Spleen (tissue), 7 donors: ENCODE measurements around the gene SMG5.
"Not testable (repeated sequence)": the region's sequence is repeated elsewhere in the genome, so short reads cannot be mapped to it uniquely, and the experiment has no call there.

Experiments
- POLR2A ChIP-seq, 3 donors: fragments of 450-650 bp; IDR thresholded peaks; one replicate each; pipeline ENCODE4 v1.5.1; 2017; ENCODE audit warnings: antibody characterized with exemption in 3 of 3, mild to moderate bottlenecking in 1 of 3
- TF ChIP-seq, protein P1 (sequence below), 11 experiments: fragments of 200-600 bp in 7 of 11; fragments of 450-650 bp in 4 of 11; sonication (generic) in 4 of 11; IDR thresholded peaks in 8 of 11; conservative IDR thresholded peaks in 3 of 11; 1 replicate in 7 of 11; 2 replicates in 4 of 11; pipeline versions ENCODE4 v1.4.0 to v1.8.0; 2016 to 2021; ENCODE audit warnings: antibody characterized with exemption in 11 of 11, inconsistent platforms in 4 of 11, mild to moderate bottlenecking in 1 of 11
- donor health status: DM: no; HTN: no; CAD: no; lungs with moderate emphysema.
- donor health status: DM: no; HTN: no; CAD: no.
- donor health status: DM: no; HTN: no; CAD: no.

DNA sequence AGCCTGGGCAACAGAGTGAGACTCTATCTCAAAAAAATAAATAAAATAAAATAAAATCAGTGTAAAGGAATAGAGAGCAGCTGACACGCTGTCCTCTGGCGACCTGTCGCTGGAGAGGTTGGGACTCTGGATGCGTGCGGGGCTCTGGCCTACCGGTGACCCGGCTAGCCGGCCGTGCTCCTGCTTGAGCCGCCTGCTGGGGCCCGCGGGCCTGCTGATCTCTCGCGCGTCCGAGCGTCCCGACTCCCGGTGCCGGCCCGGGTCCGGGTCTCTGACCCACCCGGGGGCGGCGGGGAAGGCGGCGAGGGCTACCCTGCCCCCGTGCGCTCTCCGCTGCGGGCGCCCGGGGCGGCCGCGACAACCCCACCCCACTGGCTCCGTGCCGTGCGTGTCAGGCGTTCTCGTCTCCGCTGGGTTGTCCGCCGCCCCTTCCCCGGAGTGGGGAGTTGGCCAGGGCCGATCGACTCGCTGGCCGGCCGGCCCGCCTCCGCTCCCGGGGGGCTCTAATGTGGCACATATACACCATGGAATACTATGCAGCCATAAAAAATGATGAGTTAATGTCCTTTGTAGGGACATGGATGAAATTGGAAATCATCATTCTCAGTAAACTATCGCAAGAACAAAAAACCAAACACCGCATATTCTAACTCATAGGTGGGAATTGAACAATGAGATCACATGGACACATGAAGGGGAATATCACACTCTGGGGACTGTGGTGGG lies 66.1 kb downstream of the SMG5 start:
- TF ChIP-seq, protein P1, sequence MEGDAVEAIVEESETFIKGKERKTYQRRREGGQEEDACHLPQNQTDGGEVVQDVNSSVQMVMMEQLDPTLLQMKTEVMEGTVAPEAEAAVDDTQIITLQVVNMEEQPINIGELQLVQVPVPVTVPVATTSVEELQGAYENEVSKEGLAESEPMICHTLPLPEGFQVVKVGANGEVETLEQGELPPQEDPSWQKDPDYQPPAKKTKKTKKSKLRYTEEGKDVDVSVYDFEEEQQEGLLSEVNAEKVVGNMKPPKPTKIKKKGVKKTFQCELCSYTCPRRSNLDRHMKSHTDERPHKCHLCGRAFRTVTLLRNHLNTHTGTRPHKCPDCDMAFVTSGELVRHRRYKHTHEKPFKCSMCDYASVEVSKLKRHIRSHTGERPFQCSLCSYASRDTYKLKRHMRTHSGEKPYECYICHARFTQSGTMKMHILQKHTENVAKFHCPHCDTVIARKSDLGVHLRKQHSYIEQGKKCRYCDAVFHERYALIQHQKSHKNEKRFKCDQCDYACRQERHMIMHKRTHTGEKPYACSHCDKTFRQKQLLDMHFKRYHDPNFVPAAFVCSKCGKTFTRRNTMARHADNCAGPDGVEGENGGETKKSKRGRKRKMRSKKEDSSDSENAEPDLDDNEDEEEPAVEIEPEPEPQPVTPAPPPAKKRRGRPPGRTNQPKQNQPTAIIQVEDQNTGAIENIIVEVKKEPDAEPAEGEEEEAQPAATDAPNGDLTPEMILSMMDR (IDR thresholded peaks at IDR 0.05 in 8 of 11, conservative IDR thresholded peaks at IDR 0.05 in 3 of 11) = not testable (repeated sequence)
- TF ChIP-seq POLR2A (IDR thresholded peaks at IDR 0.05) = not testable (repeated sequence)
